ENCODE data around the gene KLK12.

Gene KLK12

DNA sequence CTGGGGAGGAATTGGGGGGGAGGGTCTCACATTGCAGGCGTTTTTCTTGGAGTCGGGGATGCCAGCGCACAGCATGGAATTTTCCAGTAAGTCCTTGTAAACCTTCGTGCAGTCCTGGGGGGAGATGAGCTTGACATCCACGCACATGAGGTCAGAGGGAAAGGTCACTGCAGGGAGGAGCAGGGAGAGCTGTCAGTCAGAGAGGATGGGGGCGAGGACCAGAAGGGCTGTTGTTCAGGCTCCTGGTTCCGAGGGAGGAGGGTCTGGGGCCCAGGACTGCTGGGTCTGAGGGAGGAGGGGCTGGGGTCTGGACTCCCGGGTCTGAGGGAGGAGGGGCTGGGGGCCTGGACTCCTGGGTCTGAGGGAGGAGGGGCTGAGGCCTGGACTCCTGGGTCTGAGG is 55.0 kb downstream of the KLK12 start:
- DNase-seq: no peak
